Measurements from ENCODE around the gene ABR.

Gene ABR

GRCh38 chr17:954431-955164 lies 225.2 kb downstream of the ABR start:
- Histone ChIP-seq H3K4me2 (no peak overlapping the region), H3K9ac (no peak overlapping the region), H3K4me1 (peaks cover 10 to 53% (median 42%) of the 10 kb centered on the region in 10 experiments), H3K36me3 (peaks cover 0 to 57% (median 27%) of the 10 kb centered on the region in 11 experiments; a peak in 16 of 22 replicates), H3K9me3 (replicated peaks in 1 of 11) (no peaks in the 10 kb centered on the region), H3K27ac (no peak overlapping the region), H4K20me1 (peaks cover 0 to 98% (median 62%) of the 10 kb centered on the region in 11 experiments; a peak in 17 of 22 replicates), H3K4me3 (no peak overlapping the region), H3K27me3 (peaks cover 0 to 8% (median 0%) of the 10 kb centered on the region in 11 experiments; a peak in 1 of 22 replicates)
- TF ChIP-seq Cebpa-rat (IDR thresholded peaks at IDR 0.05): no peak

GRCh38 chr17:953767-954166 lies 226.0 kb downstream of the ABR start:
- no peak overlapping the region for H3K27ac ChIP-seq
- peaks cover 0 to 90% (median 59%) of the 10 kb centered on the region in 11 experiments; a peak in 17 of 22 replicates for H4K20me1 ChIP-seq
- H3K9me3 ChIP-seq (replicated peaks in 1 of 11): no peaks in the 10 kb centered on the region
- H3K4me1 ChIP-seq: peaks cover 10 to 49% (median 39%) of the 10 kb centered on the region in 10 experiments
- no peak overlapping the region for H3K9ac ChIP-seq
- H3K4me2 ChIP-seq: no peak overlapping the region
- H3K36me3 ChIP-seq: peaks cover 0 to 51% (median 21%) of the 10 kb centered on the region in 11 experiments; a peak in 15 of 22 replicates
- TF ChIP-seq Cebpa-rat (IDR thresholded peaks at IDR 0.05): no peak
- no peak overlapping the region for H3K4me3 ChIP-seq
- H3K27me3 ChIP-seq: peaks cover 0 to 8% (median 0%) of the 10 kb centered on the region in 11 experiments; a peak in 1 of 22 replicates
